Stimulated activated CD8-positive, alpha-beta memory T cell treated with anti-CD3 and anti-CD28 coated beads, Interleukin-12 subunit alpha, Interleukin-12 subunit beta, amount 100 ng/mL, for 4 hours (primary cell): Measurements from ENCODE around the gene RSBN1.

Experiments
- DNase-seq: peaks from one replicate; pipeline ENCODE4 v3.0.0-alpha.2; 2020; ENCODE audit warnings: low read depth

The RSBN1 gene

DNA sequence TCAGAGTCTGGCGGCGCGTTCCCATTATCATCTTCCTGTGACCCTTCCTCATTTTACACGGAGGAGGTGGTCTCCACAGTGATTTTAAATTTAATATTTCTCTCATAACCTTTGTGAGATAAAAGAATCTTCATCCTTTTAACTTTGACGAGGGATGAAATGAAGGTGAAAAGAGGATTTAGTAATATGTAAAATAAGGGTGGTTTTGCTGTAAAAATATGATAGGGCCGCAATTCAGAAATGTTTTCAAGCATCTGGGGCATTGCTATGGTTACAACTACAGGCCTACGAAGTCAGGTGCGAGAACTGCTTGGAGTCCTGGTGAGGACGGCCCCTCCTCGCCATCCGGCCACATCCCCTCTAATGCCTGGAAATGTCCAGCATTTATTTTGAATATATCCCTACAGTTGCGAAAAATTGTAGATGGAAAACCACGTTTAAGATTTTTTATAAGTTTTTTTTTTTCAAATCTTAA is 422 bp upstream of the RSBN1 start:
- DNase-seq = no peak

DNA sequence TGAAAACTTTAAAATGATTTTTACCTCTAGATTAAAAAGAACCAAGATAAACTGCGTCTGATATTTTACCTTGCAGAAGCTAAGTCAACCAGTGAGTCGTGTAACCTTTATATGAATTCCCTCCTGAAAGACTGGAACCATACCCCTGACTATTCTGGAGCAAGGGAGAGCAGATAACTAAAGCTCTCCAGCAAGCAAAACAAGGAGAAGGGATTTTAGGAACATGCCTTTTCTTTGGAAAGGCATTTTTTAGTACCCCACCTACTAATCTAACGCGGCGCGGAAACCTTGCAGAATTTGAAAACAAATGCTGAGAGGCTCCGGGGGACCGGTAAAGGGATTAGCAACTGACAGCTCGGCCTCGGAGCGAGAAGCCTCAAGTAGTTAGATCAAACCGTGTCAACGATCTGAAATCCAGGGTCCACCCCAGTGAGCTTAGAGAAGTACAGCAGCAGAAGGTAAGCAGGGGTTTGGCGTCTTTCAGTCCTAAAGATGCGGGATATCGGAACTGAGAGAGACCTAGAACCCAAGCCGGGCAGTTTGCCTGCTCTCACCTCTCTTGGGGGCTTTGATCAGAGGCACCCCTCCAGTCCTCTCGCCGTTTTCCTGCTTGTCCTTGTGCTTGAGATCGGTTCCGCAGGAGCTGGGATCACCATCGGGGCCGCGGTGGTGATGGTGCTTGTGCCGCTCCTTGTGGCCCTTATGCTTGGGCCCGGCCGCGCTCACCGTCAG is 954 bp downstream of the RSBN1 start:
- DNase-seq = no peak

DNA sequence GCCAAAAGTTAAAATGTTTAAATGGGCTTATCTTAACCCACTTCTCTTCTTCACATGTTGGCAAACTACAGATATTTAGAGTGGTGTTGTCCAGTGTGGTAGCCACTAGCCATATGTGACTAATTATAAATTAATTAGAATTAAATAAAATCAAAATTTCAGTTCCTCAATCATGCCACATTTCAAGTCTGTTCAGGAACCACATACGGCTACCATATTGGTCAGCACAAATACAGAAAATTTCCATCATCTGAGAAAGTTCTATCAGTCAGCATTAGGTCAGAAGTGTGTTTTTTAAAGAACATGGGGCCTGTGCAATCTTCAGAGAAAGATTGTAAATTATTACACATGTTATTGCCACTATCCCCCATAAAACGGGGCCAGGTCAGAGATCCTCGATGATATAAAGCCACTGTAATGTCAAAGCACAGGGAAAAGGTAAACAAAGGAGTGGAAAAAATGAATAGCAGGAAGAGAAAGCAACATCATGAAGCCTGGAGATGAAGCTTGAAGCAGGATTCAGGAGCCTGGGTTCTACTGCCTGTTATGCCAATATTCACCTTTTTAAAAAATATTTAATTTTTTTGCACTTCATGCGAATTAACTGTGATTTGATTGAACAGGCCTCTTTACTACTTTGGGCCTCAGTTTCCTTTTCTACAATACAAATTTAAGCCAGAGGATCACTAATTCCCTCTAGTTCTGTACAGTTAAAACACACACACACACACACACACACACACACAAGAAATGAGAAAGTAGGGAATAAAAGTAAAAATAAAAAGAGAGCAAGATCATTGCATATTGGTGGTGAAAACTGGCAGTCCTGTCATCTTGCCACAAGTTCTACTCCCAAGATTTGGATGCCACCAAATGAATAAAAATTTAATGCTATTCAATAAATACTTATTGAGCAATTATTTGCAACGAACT is 2.3 kb downstream of the RSBN1 start:
- no peak for DNase-seq

DNA sequence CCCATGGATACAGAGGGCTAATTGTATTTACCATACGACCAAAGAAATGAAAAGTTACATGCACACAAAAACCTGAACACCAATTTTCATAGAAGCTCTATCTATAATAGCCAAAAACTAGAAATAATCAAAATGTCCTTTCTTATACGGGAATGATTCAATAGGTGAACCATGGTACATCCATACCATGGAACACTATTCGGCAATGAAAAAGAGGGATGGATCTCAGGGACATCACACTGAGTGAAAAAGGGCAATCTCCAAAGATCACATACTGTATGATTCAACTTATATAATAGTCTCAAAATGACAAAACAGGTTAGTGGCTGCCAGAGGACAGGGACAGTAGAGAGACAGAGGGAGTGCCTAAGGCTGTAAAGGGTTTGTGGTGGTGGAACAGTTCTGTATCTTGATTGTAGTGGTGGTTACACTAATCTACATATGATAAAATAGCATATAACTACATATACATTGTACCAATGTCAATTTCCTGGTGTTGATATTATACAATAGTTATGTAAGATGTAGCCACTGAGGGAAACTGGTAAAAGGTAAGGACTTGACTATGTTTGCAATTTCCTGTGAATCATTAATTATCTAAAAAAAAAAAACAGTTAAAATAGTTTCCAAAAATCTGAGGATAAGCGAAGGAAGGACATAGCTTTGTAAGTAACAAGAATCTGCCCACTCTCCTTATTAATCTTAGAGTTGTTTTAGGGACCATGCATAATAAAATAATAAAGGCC is 3.7 kb downstream of the RSBN1 start:
- no peak for DNase-seq

DNA sequence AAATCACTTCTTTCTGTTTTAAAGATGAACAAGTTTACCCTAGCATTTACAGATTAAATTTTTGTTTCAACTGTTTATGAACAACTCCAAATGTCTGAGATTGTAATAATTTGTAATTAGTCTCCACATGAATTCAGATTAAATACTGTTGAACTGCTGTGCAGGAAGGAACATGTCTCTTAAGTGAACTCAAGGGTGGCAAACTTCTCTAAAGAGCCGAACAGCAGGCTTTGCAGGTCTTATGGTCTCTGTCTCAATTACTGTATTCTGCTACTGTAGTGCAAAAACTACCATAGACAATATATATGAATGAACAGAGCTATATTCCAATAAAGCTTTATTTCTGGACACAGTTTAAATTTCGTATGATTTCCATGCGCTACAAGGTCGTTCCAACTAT is 6.6 kb downstream of the RSBN1 start:
- no peak for DNase-seq

DNA sequence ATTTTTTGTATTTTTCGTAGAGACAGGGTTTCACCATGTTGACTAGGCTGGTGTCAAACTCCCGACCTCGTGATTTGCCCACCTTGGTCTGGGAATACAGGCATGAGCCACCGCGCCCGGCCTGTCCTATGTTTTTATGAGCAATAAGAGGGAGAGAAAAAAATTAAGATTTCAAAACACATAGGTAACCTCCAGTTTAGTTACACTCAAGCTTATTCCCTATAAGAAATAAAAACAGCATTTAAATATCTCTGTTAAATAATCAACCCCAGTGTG is 7.1 kb downstream of the RSBN1 start:
- no peak for DNase-seq

DNA sequence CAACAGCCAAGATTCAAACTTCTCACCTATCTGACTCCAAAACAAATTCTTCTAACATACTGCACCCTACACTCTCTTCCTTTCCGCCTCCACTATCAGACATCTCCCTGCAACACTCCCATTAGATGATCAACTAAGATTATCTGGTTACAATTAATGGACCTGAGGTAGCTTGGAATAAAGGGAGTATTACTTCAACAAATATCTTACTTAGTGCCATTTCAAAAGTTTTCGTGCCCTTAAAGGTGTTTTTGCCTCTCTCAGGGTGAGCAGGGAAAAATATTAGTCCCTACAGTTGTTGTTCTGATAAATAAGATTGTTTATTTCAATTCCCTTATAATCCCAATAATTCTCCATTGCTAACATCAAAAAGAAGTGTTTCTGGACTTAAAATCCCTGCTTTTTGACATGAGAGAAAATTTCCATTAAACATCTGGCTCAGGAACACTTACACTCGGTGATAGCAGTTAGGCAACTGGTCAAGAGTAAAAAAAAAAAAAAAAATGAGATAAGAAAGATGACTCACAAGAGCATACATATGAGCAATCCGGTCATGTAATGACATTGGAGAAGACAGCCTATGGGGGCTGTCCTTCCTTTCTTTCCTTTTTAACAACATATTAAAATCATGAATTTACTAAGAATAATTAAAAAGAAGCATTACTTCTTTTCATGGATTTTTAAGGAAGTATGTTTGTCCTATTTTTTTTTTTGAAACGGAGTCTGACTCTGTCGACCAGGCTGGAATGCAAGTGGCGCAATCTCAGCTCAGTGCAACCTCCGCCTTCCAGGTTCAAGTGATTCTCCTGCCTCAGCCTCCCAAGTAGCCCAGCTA is 7.6 kb downstream of the RSBN1 start:
- no peak for DNase-seq

DNA sequence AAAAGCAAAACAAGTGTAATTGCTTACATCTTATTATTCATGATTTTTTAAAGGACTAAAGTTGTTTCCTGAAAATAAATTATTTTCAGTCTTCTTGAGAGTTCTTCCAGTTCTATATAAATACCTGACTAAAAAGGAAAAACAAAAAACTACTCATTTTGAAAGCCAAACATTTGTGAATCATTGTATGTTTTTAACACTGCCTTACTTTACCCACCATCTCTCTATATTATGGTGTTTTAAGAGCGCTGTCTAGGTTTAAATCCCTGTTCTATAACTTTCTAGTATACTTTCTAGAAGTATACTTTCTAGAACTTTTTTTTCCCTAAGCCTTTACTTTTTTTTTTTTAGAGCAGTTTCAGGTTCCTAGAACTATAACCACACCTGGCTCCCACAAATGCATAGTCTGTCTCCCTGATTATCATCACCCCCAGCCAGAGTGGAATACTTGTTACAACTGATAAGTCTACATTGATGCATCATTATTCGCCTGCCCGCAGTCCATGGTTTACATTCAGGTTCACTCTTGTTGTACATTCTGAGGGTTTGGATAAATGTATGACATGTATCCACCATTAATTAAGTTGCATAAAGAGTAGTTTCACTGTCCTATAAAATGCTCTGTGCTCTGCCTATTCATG is 9.8 kb downstream of the RSBN1 start:
- no peak for DNase-seq

DNA sequence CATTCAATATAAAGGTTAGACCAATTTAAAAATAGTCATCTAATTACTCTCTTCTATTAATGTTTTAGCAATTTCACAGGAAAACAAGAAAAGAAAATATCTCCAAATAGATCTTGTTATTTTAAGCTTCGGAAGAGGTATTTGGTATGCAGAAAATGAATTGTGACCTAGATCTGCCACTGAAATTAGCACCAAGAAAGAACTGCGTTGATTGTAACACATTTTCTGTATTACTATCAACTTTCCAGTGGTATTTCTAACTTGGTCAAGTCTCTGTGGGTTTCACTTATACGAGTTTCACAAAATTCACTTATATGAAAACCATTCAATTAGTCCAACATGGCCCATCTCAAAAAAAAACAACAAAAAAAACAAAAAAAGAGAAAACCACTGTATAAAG is 11.8 kb downstream of the RSBN1 start:
- no peak for DNase-seq

DNA sequence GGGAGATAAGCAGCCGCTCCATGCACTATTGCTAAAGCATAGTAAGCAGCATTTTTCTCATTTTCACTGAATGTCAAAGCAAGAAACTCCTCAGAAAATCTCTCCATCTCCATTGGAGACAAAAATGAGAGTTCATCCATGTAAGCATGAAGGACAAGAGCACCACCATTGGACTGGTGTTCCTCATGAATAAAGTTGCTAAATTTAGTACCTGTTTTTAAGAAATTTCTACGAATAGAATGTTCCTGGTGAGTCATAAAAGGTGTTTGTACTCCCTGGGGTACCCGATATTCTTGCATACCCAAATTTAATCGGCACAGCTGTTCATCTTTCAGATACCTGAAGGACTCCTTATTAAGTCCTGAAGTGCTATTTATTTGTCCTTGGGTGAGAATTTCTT is 14.8 kb downstream of the RSBN1 start:
- no peak for DNase-seq

DNA sequence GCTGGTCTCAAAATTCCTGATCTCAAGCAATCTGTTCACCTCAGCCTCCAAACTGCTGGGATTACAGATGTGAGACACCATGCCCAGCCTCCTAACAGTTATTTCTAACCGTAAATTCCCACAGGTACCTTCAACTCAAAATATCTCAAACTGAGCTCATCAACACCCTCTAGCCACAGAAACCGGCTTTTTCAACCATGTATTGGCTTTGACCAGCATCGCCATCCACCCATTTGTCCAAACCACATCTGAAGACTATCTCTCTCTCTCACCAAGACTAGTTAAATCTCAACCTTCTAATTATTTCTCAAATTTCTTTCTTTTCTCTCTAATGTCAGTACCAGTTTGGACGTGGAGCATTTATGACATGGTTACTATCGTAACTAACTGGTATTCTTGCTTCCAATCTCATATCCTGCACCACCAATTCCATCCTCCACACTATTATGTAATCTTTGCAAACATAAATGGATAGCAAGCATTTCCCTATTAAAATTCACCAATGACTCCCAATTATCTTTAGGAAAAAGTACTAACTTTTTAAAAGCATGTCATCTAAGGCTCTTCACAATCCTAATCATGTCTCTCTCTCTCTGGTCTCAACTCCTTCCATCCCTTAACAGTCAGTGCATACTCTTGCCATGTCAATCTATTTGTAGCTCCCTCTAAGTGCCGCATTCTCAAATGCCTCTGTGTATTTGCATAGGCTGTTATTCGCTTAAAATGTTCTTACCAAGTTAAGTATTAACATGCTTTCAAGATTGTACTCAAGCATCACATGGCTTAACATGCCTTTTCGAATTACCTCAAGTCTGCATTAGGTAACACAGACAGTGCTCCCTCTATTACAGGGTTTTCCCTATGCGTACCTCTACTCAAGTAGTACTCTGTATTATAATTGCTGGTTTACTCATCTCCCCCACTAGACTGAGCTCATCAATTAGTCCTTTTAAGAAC is 18.1 kb downstream of the RSBN1 start:
- no peak for DNase-seq

DNA sequence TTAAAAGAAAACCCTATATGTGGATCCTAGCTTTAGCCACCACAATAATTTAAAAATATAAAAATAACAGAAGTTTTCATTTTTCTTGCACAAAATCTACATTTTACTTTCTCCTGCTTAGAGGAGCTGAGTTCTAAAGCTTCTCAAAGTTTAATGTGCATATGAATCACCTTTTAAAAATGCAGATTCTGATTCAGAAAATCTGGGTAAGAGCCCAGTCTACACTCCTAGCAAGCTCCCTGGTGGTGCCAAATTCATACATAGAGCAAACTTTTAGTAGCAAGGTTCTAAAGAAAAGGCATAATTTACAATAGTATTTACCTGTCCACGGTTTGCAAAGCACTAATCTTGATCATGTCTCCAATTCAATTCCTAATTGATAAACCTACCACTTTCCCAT is 19.3 kb downstream of the RSBN1 start:
- DNase-seq = no peak

DNA sequence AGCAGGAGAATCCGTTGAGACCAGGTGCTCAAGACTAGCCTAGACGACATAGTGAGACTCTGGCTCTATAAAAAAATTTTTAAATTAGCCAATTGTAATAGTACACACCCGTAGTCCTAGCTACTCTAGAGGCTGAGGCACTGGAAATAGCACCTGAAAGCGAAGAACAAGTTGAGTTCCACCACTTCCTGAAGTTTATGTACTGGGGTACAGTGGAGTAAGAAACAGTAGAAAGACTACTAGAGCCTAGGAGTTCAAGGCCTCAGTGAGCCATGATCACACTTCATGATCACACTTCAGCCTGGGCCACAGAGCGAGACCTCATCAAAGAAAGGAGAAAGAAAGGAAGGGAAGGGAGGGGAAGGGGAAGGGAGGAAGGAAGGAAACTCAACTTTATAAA is 19.8 kb downstream of the RSBN1 start:
- DNase-seq = no peak

DNA sequence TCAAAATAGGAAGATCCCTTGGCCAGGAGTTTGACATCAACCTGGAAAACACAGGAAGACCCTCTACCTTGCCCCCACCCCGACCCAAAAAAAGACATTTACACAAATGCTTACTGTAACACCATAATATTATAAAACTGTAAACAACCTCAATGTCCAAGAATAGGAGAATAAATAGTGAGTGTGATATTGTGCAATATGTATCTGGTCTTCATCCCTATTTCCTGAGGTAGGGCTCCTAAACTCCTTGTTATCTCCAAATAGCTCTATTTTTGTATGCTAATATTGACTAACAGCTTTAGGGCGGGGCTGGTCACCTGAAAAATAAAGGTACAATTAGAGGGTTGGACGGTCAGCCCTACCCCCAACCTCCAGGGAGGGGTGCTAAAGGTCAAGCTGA is 23.5 kb downstream of the RSBN1 start:
- no peak for DNase-seq

DNA sequence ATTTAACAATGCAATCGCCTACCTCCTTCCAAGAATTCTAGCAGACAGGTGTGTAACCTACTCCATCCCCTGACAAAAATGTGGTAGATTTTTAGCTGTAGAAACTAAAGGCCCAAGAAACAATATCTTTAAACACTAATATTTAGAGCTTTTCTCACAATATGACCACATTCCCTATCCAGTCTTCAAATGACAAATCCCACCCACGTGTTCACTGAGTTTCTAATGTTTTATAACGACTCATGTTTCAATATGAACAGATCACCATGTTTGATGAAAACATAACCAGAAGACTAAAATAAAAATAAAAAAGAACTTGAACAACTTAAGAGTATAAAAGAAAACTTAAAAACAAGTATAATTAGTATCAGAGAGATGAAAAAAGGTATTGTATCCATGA is 24.6 kb downstream of the RSBN1 start:
- no peak for DNase-seq

DNA sequence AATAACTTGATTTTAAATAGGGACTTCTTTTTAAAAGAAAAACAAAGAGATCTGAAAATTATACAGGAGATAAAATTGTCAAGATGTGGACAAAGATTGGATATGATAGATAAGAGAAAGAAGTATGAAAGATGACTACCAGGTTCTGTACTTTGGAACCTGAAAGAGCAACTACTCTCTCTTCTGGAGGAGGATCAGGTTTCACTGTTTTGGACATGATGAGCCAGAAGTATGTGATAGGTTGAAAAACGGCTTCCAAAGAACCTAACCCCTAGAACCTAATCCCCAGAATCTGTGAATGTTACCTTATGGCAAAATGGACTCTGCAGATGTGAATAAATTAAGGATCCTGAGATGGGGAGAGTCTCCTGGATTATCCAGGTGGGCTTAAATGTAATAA is 26.2 kb downstream of the RSBN1 start:
- DNase-seq = no peak

DNA sequence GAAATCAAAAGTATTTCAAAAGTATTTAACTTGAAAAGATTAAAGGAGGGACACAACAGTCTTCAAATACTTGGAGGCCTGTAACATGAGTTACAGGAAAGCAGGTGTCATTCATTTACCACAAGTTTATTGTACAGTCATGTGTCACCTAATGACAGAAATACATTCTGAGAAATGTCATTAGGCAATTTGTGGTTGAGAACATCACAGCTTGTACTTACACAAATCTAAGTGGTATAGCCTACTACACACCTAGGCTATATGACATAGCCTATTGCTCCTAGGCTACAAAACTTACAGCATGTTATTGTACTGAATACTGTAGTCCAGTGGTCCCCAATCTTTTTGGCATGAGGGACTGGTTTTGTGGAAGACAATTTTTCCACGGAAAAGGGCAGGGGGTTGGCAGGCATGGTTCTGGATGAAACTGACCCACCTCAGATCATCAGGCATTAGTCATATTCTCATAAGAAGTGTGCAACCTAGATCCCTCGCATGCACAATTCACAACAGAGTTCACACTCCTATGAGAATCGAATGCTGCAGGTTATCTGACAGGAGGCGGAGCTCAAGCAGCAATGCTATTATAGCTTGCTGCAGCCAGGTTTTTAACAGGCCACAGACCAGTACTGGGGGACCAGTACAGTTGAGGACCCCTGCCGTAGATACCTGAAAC is 28.0 kb downstream of the RSBN1 start:
- DNase-seq = no peak

DNA sequence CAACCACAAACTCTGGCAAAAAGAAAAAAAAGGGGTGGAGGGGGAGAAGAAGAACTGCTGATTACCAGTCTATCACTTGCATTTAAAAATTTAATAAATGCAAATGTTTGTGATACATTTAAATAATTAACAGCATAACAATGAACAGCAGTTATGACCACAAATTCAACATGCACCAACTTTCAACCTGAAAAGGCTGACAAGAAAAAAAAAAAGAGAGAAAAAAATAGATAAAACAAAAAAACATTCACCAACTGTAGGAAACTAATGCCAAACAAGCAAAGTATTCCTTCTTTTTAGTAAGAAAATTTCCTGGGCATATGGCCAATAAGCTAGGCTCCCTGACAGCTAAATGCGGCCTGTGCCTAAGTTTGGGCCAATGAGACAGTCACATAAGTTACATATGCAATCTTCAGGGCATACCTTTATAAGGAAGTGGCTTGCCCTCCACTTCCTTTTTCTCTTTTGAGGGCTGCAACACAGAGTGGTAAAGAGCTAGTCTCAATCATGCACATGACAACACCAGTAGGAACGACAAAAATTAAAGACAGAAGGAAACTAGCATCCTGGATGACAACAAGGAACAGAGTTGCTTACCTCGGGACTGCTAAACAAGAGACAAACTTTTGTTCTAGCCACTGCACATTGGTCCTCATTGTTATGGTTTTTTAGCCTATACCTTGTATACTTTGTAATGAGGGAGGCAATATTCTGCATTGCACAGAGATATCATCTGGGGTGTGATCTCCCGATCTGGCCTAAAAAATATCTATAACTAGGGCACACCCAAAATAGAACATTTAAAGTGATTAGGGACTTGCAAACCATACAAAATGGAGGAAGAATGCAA is 28.8 kb downstream of the RSBN1 start:
- no peak for DNase-seq

DNA sequence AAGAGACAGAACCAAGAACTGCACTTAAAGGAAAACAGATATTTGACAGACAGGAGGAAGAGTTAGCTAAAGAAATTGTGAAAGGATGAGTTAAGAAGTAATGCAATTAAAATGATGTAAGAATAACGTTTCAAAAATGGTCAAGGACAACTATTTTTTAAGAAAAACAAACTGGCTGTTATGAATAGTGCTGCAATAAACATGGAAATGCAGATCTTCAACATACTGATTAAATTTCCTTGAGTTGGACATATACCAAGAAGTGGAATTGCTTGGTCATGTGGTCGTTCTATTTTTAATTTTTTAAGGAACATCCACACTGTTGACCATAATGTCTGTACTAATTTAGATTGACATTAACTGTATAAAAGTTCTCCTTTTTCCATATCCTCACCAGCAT is 29.9 kb downstream of the RSBN1 start:
- DNase-seq = no peak
